OCI-LY7 (cell line): Measurements from ENCODE around the gene TM7SF3. TPM values are rescaled to one million over a fixed set of nuclear protein-coding genes. Genes with fewer than 3 reads are reported as not detected.
A peak's percentile ranks its signal among the peaks of the same experiment; 100 is the strongest.

ENCODE experiments used
- Bru-seq: library from RNA; stranded (reverse); fragments of 400-500 nt; gene quantifications from one replicate; lab custom pipeline; 2021; lab: Mats Ljungman, UMichigan
- BruChase-seq, 2 experiments: library from RNA; stranded (reverse); fragments of 400-500 nt; gene quantifications; one replicate each; lab custom pipeline; 2021; lab: Mats Ljungman, UMichigan
- BruUV-seq: library from RNA; stranded (reverse); fragments of 400-500 nt; replicated peaks from 2 replicates; lab custom pipeline; 2021; lab: Mats Ljungman, UMichigan
- CTCF ChIA-PET: fragments of 300-600 bp; sonication (Branson Sonifier 250); formaldehyde crosslinking; loops from one replicate; lab custom pipeline; 2022; ENCODE audit warnings: antibody characterized with exemption; ENCODE audit not compliant: unreplicated experiment; lab: Charles Lee
- POLR2A ChIA-PET: fragments of 300-600 bp; sonication (Branson Sonifier 250); formaldehyde crosslinking; loops from one replicate; lab custom pipeline; 2022; ENCODE audit warnings: antibody characterized with exemption; lab: Charles Lee
- DNase-seq: peaks from one replicate; pipeline ENCODE4 v3.0.0-alpha.2; 2015; ENCODE audit warnings: low spot score
- H2AFZ ChIP-seq: fragments of 200-600 bp; sonication (generic), shearing (Covaris generic); 2 replicates; pipeline ENCODE4 v1.6.1; 2014; ENCODE audit warnings: mild to moderate bottlenecking, antibody characterized with exemption, low read length, moderate library complexity
- H3K27ac ChIP-seq: fragments of 200-600 bp; sonication (generic); 2 replicates; pipeline ENCODE4 v1.5.1; 2014; ENCODE audit warnings: mixed run types, low read depth, mild to moderate bottlenecking, moderate library complexity, low read length, inconsistent platforms; ENCODE audit not compliant: poor library complexity, severe bottlenecking
- H3K36me3 ChIP-seq: fragments of 200-600 bp; sonication (generic); 2 replicates; pipeline ENCODE4 v1.6.1; 2014; ENCODE audit warnings: mild to moderate bottlenecking, antibody characterized with exemption, low read length, moderate library complexity, mixed read lengths; ENCODE audit not compliant: insufficient read depth
- H3K4me1 ChIP-seq: fragments of 200-600 bp; sonication (generic); 2 replicates; pipeline ENCODE4 v1.5.1; 2014; ENCODE audit warnings: mild to moderate bottlenecking, low read length; ENCODE audit not compliant: insufficient read depth, poor library complexity, severe bottlenecking
- H3K4me2 ChIP-seq: fragments of 200-600 bp; sonication (generic); 2 replicates; pipeline ENCODE4 v1.6.1; 2014; ENCODE audit warnings: mild to moderate bottlenecking, low read length
- H3K4me3 ChIP-seq: fragments of 200-600 bp; sonication (generic); 2 replicates; pipeline ENCODE4 v1.5.1; 2014; ENCODE audit warnings: mild to moderate bottlenecking, low read depth, low read length; ENCODE audit not compliant: poor library complexity, severe bottlenecking
- H3K79me2 ChIP-seq: fragments of 200-600 bp; sonication (generic); 2 replicates; pipeline ENCODE4 v1.6.1; 2016; ENCODE audit warnings: low read depth, mild to moderate bottlenecking, low read length, moderate library complexity, mixed read lengths; ENCODE audit not compliant: insufficient read depth
- H3K9me2 ChIP-seq: fragments of 200-600 bp; sonication (generic); 2 replicates; pipeline ENCODE4 v1.6.1; 2016; ENCODE audit warnings: mild to moderate bottlenecking, low read length, mixed read lengths; ENCODE audit not compliant: insufficient read depth
- H3K9me3 ChIP-seq: fragments of 200-600 bp; sonication (generic); 2 replicates; pipeline ENCODE4 v1.6.1; 2014; ENCODE audit warnings: mild to moderate bottlenecking, mixed run types, low read length, mixed read lengths
- H4K20me1 ChIP-seq: fragments of 200-600 bp; sonication (generic); 2 replicates; pipeline ENCODE4 v1.6.1; 2014; ENCODE audit warnings: mild to moderate bottlenecking, antibody characterized with exemption, low read length, moderate library complexity, mixed read lengths; ENCODE audit not compliant: insufficient read depth
- CTCF ChIP-seq: fragments of 200-600 bp; sonication (generic); conservative IDR thresholded peaks from 2 replicates; pipeline ENCODE4 v1.5.1; 2014; ENCODE audit warnings: mild to moderate bottlenecking, antibody characterized with exemption, low read length, moderate library complexity, mixed read lengths
- EZH2phosphoT487 ChIP-seq: fragments of 200-600 bp; sonication (generic); IDR thresholded peaks from 2 replicates; pipeline ENCODE4 v1.6.1; 2018; ENCODE audit warnings: low read depth, borderline replicate concordance, mild to moderate bottlenecking, mixed run types, antibody characterized with exemption, low read length, moderate library complexity, mixed read lengths
- intact Hi-C: fragments of 100-400 bp; cut with micrococcal nuclease; formaldehyde crosslinking; loops from one replicate; pipeline ENCODE4 v1.10.0; 2022; ENCODE audit not compliant: unreplicated experiment
- long read RNA-seq: library from polyadenylated mRNA; stranded (forward); transcript quantifications from one replicate; pipeline ENCODE4 v2.0.0, GENCODE V29; 2022
- total RNA-seq, 2 experiments: library from RNA; depleted of rRNA in 1 of 2; stranded (reverse); fragments of >200 nt in 1 of 2; shearing (Covaris generic) in 1 of 2; gene quantifications; 2 replicates each; pipeline ENCODE4 v1.2.3, GENCODE V29; 2014 to 2022

TM7SF3 gene
- total RNA-seq (2014; rRNA removed; shearing (Covaris generic)) (38.2 and 48.3 TPM in 2 replicates), total RNA-seq (2022) (47.1 and 50.2 TPM in 2 replicates), Bru-seq, nascent RNA (percentile 72 among the genes with signal in this experiment), BruChase-seq, experiment 1, labeled RNA remaining after a 6-hour chase (percentile 83 among the genes with signal in this experiment), BruChase-seq, experiment 2, labeled RNA remaining after a 2-hour chase (percentile 75 among the genes with signal in this experiment)
- long read RNA-seq, transcript TM7SF3-201 (12 exons, 2,709 nt), result major isoform, 103 of 139 reads
- long read RNA-seq, partial matches to known transcripts, result 7 of 139 reads
- long read RNA-seq, other reads (novel, unspliced or antisense), result 29 of 139 reads

DNA sequence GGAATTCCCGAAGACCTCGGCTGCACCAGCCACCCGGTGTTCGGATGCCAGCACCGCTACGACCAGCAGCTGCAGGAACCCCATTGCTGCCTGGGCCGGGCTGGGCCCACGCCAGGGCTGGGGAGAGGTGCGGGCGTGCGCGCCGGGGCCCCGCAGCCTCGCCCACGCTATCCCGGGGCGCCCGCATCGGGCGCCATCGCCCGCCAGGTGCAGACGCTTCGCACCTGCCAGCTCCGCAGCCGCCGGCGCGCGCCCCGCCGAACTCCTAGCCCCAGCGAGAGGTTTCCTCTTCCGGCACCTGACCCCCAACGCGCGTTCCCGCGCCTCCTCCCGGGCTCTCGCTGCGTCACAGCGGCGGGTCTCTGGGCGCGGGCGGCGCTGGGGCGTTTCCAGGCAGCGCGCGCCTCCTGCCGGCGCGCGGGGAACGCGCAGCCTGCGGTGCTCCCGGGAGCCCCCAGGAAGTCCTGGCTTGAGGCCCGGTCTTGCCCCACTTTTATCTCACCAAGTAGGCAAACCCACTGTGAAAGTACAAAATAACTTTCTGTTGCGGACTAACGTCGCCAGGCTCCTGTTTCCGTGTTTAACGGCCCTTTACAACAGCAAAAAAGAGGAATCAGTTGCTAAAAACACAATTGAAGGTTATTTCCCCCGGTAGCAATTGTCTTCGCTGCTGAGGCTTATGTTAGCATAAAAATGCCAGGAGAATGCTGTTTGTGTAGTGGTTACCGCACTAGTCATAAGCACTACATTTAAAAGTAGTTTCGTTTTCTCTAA is at the start of gene TM7SF3:
Gene TM7SF3, minus strand, starts transcription at position 300 of the 774 bp plus-strand sequence. Its CDS starts 216 bp downstream, at position 84.
- H3K79me2 ChIP-seq, result peaks cover 42% of the 10 kb centered on the region; the same call in 1 of the 2 replicates
- H4K20me1 ChIP-seq, result no peaks in the 10 kb centered on the region
- peak; percentile 94 for TF ChIP-seq CTCF
- TF ChIP-seq EZH2phosphoT487, result no peak
- peak within 1 kb of the TSS; percentile 97 for H3K4me2 ChIP-seq
- intact Hi-C loops, result loop anchor here (1.0 to 10.0 kb wide), 8 partner anchors 76 to 917 kb away; partner anchors contain the start of genes FGFR1OP2 and ITPR2
- peak; percentile 97 for DNase-seq
- no TSS peak for BruUV-seq
- POLR2A ChIA-PET, result interaction anchor here (0.8 to 2.3 kb wide), 6 partner anchors 8 to 182 kb away, joined by 3 to 11 read pairs (median 4); partner anchors contain the start of genes ITPR2 and MED21
- peak within 1 kb of the TSS; percentile 98 for H2AFZ ChIP-seq
- H3K9me3 ChIP-seq, result no peaks in the 10 kb centered on the region
- no peaks in the 10 kb centered on the region for H3K36me3 ChIP-seq
- H3K4me3 ChIP-seq, result peak within 1 kb of the TSS; percentile 93
- peaks cover 55% of the 10 kb centered on the region for H3K4me1 ChIP-seq
- H3K27ac ChIP-seq, result peak within 1 kb of the TSS; percentile 63
- H3K9me2 ChIP-seq, result no peaks in the 10 kb centered on the region
- CTCF ChIA-PET, result interaction anchor here (0.5 kb wide), 1 partner anchor 181 kb away, joined by 5 read pairs; the partner anchor contains the start of gene ITPR2

GRCh38 chr12:27063250-27063851 is 49.2 kb upstream of the TM7SF3 start:
- Histone ChIP-seq H3K27ac (no peak overlapping the region), H3K4me2 (no peak overlapping the region), H3K36me3 (no peaks in the 10 kb centered on the region), H3K79me2 (no peaks in the 10 kb centered on the region), H4K20me1 (no peaks in the 10 kb centered on the region), H3K4me3 (no peak overlapping the region), H3K9me2 (no peaks in the 10 kb centered on the region), H2AFZ (no peak overlapping the region), H3K4me1 (no peaks in the 10 kb centered on the region), H3K9me3 (no peaks in the 10 kb centered on the region)
- no peak for DNase-seq
- TF ChIP-seq EZH2phosphoT487, result no peak
- TF ChIP-seq CTCF, result no peak
- POLR2A ChIA-PET, result interaction anchor here (0.6 to 0.7 kb wide), 4 partner anchors 182 to 246 kb away, joined by 3 to 5 read pairs (median 3); no protein-coding TSS in a partner anchor
- intact Hi-C loops, result no loop called here
- no TSS peak for BruUV-seq
- CTCF ChIA-PET, result no interaction called here
